Keratinocyte (primary cell): ENCODE measurements around the gene DMRT1. TPM values are rescaled to one million over a fixed set of nuclear protein-coding genes. Genes with fewer than 3 reads are reported as not detected.
"Not testable (repeated sequence)": the region's sequence is repeated elsewhere in the genome, so short reads cannot be mapped to it uniquely, and the experiment has no call there.

Source experiments
- DNase-seq: peaks from one replicate; pipeline ENCODE4 v3.0.0-alpha.2; 2011; ENCODE audit warnings: low read depth, missing footprints, low spot score
- FAIRE-seq: peaks from 2 replicates; lab custom pipeline; 2011; peaks lifted over from hg19 to GRCh38; lab: Jason Lieb, UNC
- H2AFZ ChIP-seq: 2 replicates; pipeline ENCODE4 v1.6.0; 2012; ENCODE audit warnings: low read length, control low read depth, inconsistent platforms; ENCODE audit not compliant: control insufficient read depth
- H3K27ac ChIP-seq: 2 replicates; pipeline ENCODE4 v1.5.1; 2011; ENCODE audit warnings: low read length; ENCODE audit not compliant: control insufficient read depth, insufficient read depth
- H3K27me3 ChIP-seq: 3 replicates; pipeline ENCODE4 v1.6.0; 2011; ENCODE audit warnings: low read length; ENCODE audit not compliant: control insufficient read depth, insufficient read depth; ENCODE audit errors: extremely low read depth
- H3K36me3 ChIP-seq, 2 experiments: 2 replicates in 1 of 2; 3 replicates in 1 of 2; pipeline ENCODE4 v1.5.1; 2011; ENCODE audit warnings: low read length in 2 of 2, mild to moderate bottlenecking in 1 of 2; ENCODE audit not compliant: control insufficient read depth in 2 of 2, insufficient read depth in 2 of 2; ENCODE audit errors: extremely low read depth in 1 of 2
- H3K4me1 ChIP-seq: 3 replicates; pipeline ENCODE4 v1.5.1; 2011; ENCODE audit warnings: low read length; ENCODE audit not compliant: control insufficient read depth, insufficient read depth; ENCODE audit errors: extremely low read depth
- H3K4me2 ChIP-seq: 3 replicates; pipeline ENCODE4 v1.6.0; 2011; ENCODE audit warnings: low read depth, low read length; ENCODE audit not compliant: control insufficient read depth, insufficient read depth; ENCODE audit errors: extremely low read depth
- H3K4me3 ChIP-seq, 3 experiments: fragments of 200-600 bp in 1 of 3; sonication (generic) in 1 of 3; 2 replicates in 2 of 3; 3 replicates in 1 of 3; pipeline ENCODE4 v1.5.1; 2011 to 2016; ENCODE audit warnings: low read length in 3 of 3, mild to moderate bottlenecking in 3 of 3, control low read depth in 2 of 3, inconsistent platforms in 1 of 3, low read depth in 1 of 3, mixed read lengths in 1 of 3, mixed run types in 1 of 3, moderate library complexity in 1 of 3; ENCODE audit not compliant: control insufficient read depth in 2 of 3, insufficient read depth in 2 of 3; ENCODE audit errors: extremely low read depth in 1 of 3
- H3K79me2 ChIP-seq: 2 replicates; pipeline ENCODE4 v1.6.0; 2012; ENCODE audit warnings: low read length; ENCODE audit not compliant: control insufficient read depth, insufficient read depth
- H3K9ac ChIP-seq: 3 replicates; pipeline ENCODE4 v1.6.0; 2011; ENCODE audit warnings: low read length; ENCODE audit not compliant: control insufficient read depth, insufficient read depth; ENCODE audit errors: extremely low read depth
- H3K9me1 ChIP-seq: 3 replicates; pipeline ENCODE4 v1.6.0; 2011; ENCODE audit warnings: low read length; ENCODE audit not compliant: control insufficient read depth, insufficient read depth; ENCODE audit errors: extremely low read depth
- H3K9me3 ChIP-seq: 2 replicates; pipeline ENCODE4 v1.5.1; 2012; ENCODE audit warnings: low read depth, low read length; ENCODE audit not compliant: control insufficient read depth
- H4K20me1 ChIP-seq: 3 replicates; pipeline ENCODE4 v1.6.0; 2011; ENCODE audit warnings: low read length; ENCODE audit not compliant: control insufficient read depth, insufficient read depth; ENCODE audit errors: extremely low read depth
- EZH2 ChIP-seq: IDR thresholded peaks from one replicate; pipeline ENCODE4 v1.6.1; 2012; ENCODE audit warnings: inconsistent platforms, mild to moderate bottlenecking, low read length, moderate library complexity
- dilution Hi-C: fragments of 300-500 bp; cut with MboI; formaldehyde crosslinking; loops from one replicate; pipeline ENCODE4 v1.7.0; 2020; ENCODE audit warnings: low sequenced_read_pairs; ENCODE audit not compliant: extremely low pct_ligation_motif_present
- polyA plus RNA-seq, 5 experiments: library from polyadenylated mRNA; depleted of rRNA in 3 of 5; stranded (reverse) in 3 of 5; stranded (forward) in 1 of 5; unstranded in 1 of 5; fragments of >200 nt; gene quantifications; 1 replicate in 1 of 5; 2 replicates in 3 of 5; 3 replicates in 1 of 5; pipeline versions ENCODE4 v1.2.1 to v1.2.3, GENCODE V29; 2011 to 2012; ENCODE audit warnings: missing spikeins in 2 of 5, low read depth in 1 of 5, low replicate concordance in 1 of 5
- TF ChIP-seq, protein P1 (sequence below), 3 experiments: IDR thresholded peaks in 1 of 3; conservative IDR thresholded peaks in 1 of 3; optimal IDR thresholded peaks in 1 of 3; 2 replicates in 2 of 3; 3 replicates in 1 of 3; pipeline versions ENCODE3 to v1.5.1; 2011; ENCODE audit warnings: low read length in 3 of 3, mild to moderate bottlenecking in 3 of 3, moderate library complexity in 2 of 3, control low read depth in 1 of 3, inconsistent platforms in 1 of 3; ENCODE audit not compliant: insufficient read depth in 2 of 3; ENCODE audit errors: extremely low read depth in 1 of 3

Gene DMRT1
- polyA plus RNA-seq, 1 donor (not counting 4 experiments of a cell fraction or from before 2014, with no cell fraction given), result not detected

DNA sequence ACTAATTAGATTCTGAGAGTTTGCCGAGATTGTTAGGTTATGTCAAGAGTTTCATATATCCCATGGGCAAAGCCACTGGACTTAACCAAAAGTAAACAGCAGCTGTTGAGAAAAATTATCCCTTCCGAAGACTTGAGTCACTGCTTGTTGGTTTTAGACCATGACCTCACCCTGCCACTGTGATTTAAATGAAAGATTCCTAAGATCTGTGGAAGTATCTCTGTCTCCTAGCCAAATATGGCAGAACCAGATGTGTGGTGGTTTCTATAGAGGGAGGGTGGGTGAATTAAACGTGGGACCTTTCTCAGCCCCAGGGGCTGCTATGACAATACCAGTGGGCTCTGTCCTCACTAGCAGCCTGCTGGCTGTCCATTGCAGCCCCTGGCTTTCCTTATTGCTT, 154.3 kb downstream of the DMRT1 start:
- FAIRE-seq, result no peak
- Histone ChIP-seq H3K79me2 (no peaks in the 10 kb centered on the region), H3K9me1 (no peaks in the 10 kb centered on the region), H2AFZ (no peak overlapping the region), H3K4me1 (no peaks in the 10 kb centered on the region), H3K9ac (no peak overlapping the region), H3K36me3 (no peaks in the 10 kb centered on the region), H3K9me3 (no peaks in the 10 kb centered on the region), H4K20me1 (no peaks in the 10 kb centered on the region), H3K4me2 (no peak overlapping the region), H3K27me3 (no peaks in the 10 kb centered on the region), H3K4me3 (no peak overlapping the region), H3K27ac (no peak overlapping the region)
- dilution Hi-C loops, result no loop called here
- TF ChIP-seq, protein P1, sequence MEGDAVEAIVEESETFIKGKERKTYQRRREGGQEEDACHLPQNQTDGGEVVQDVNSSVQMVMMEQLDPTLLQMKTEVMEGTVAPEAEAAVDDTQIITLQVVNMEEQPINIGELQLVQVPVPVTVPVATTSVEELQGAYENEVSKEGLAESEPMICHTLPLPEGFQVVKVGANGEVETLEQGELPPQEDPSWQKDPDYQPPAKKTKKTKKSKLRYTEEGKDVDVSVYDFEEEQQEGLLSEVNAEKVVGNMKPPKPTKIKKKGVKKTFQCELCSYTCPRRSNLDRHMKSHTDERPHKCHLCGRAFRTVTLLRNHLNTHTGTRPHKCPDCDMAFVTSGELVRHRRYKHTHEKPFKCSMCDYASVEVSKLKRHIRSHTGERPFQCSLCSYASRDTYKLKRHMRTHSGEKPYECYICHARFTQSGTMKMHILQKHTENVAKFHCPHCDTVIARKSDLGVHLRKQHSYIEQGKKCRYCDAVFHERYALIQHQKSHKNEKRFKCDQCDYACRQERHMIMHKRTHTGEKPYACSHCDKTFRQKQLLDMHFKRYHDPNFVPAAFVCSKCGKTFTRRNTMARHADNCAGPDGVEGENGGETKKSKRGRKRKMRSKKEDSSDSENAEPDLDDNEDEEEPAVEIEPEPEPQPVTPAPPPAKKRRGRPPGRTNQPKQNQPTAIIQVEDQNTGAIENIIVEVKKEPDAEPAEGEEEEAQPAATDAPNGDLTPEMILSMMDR (optimal IDR thresholded peaks at IDR 0.05 in 1 of 3, IDR thresholded peaks at IDR 0.05 in 1 of 3, conservative IDR thresholded peaks at IDR 0.05 in 1 of 3; ENCODE audit: extremely low read depth in 1 of 3, insufficient read depth in 2 of 3, low read length in 3 of 3), result no peak
- TF ChIP-seq EZH2, result no peak
- DNase-seq, result no peak

DNA sequence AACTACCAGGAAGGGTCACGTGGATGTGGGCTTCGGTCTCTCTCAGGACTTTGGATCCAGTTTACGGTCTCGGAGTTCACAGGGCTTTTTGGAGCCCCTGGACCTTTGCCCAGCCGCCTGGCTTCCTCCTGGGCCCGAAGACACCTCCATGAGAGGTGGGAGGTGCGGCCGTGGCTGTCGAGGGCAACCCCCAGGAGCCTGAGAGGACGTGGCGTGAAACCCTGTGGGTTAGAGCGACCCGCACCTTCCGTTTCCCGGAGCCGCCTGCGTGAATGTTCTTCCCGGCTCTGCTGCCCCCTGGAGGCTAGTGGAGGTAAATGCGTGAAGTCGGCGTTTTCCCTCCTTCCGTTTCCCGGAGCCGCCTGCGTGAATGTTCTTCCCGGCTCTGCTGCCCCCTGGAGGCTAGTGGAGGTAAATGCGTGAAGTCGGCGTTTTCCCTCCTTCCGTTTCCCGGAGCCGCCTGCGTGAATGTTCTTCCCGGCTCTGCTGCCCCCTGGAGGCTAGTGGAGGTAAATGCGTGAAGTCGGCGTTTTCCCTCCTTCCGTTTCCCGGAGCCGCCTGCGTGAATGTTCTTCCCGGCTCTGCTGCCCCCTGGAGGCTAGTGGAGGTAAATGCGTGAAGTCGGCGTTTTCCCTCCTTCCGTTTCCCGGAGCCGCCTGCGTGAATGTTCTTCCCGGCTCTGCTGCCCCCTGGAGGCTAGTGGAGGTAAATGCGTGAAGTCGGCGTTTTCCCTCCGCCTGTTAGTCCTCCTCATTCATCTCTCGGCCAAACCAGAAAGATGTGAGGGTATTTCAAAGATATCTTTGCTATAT, 157.0 kb downstream of the DMRT1 start:
- H3K79me2 ChIP-seq, H3K9me3 ChIP-seq, H2AFZ ChIP-seq, H3K4me2 ChIP-seq, H3K36me3 ChIP-seq, H4K20me1 ChIP-seq, H3K4me1 ChIP-seq, dilution Hi-C loops, DNase-seq, H3K27ac ChIP-seq, H3K9ac ChIP-seq, H3K27me3 ChIP-seq, H3K4me3 ChIP-seq, FAIRE-seq, H3K9me1 ChIP-seq: not testable (repeated sequence)
- TF ChIP-seq, protein P1 (optimal IDR thresholded peaks at IDR 0.05 in 1 of 3, IDR thresholded peaks at IDR 0.05 in 1 of 3, conservative IDR thresholded peaks at IDR 0.05 in 1 of 3; ENCODE audit: extremely low read depth in 1 of 3, insufficient read depth in 2 of 3, low read length in 3 of 3), result peak in 2 of 3 experiments; percentile 21 to 46
